OCI-LY1 (cell line): ENCODE results near the gene SEC61B.
A peak's percentile ranks its signal among the peaks of the same experiment; 100 is the strongest.

Experiments used
- H2AFZ ChIP-seq: fragments of 200-600 bp; sonication (generic), shearing (Covaris generic); 2 replicates; pipeline ENCODE4 v1.6.0; 2014; ENCODE audit warnings: antibody characterized with exemption, mild to moderate bottlenecking, low read length
- H3F3A ChIP-seq: fragments of 200-600 bp; sonication (generic), shearing (Covaris generic); 2 replicates; pipeline ENCODE4 v1.6.0; 2014; ENCODE audit warnings: mild to moderate bottlenecking, antibody characterized with exemption, low read length, moderate library complexity; ENCODE audit not compliant: insufficient read depth
- H3K27ac ChIP-seq: fragments of 200-600 bp; sonication (generic); 2 replicates; pipeline ENCODE4 v1.5.1; 2014; ENCODE audit warnings: low read length, mixed run types, mild to moderate bottlenecking, low read depth; ENCODE audit not compliant: poor library complexity, severe bottlenecking
- H3K27me3 ChIP-seq: fragments of 200-600 bp; sonication (generic); 2 replicates; pipeline ENCODE4 v1.6.0; 2014; ENCODE audit warnings: antibody characterized with exemption, mild to moderate bottlenecking, low read length, moderate library complexity; ENCODE audit not compliant: insufficient read depth
- H3K36me3 ChIP-seq: fragments of 200-600 bp; sonication (generic); 2 replicates; pipeline ENCODE4 v1.6.1; 2014; ENCODE audit warnings: mild to moderate bottlenecking, antibody characterized with exemption, low read length, moderate library complexity, mixed read lengths; ENCODE audit not compliant: insufficient read depth
- H3K4me1 ChIP-seq: fragments of 200-600 bp; sonication (generic); 2 replicates; pipeline ENCODE4 v1.5.1; 2014; ENCODE audit warnings: mild to moderate bottlenecking, low read length, moderate library complexity; ENCODE audit not compliant: insufficient read depth, severe bottlenecking
- H3K4me2 ChIP-seq: fragments of 200-600 bp; sonication (generic), shearing (Covaris generic); 2 replicates; pipeline ENCODE4 v1.6.1; 2014; ENCODE audit warnings: low read length
- H3K4me3 ChIP-seq: fragments of 200-600 bp; sonication (generic); 2 replicates; pipeline ENCODE4 v1.5.1; 2014; ENCODE audit warnings: low read length, low read depth, mild to moderate bottlenecking, mixed read lengths; ENCODE audit not compliant: poor library complexity, severe bottlenecking
- H3K79me2 ChIP-seq: fragments of 200-600 bp; shearing (Covaris generic); 2 replicates; pipeline ENCODE4 v1.6.1; 2016; ENCODE audit warnings: mixed run types, low read length, mixed read lengths; ENCODE audit not compliant: insufficient read depth
- H3K9ac ChIP-seq: fragments of 200-600 bp; sonication (generic), shearing (Covaris generic); 2 replicates; pipeline ENCODE4 v1.6.1; 2014; ENCODE audit warnings: mild to moderate bottlenecking, low read length, mixed read lengths
- H3K9me2 ChIP-seq: fragments of 200-600 bp; sonication (generic), shearing (Covaris generic); 2 replicates; pipeline ENCODE4 v1.6.1; 2014; ENCODE audit warnings: low read depth, mild to moderate bottlenecking, low read length, mixed read lengths
- H3K9me3 ChIP-seq: fragments of 200-600 bp; shearing (Covaris generic); 2 replicates; pipeline ENCODE4 v1.6.1; 2014; ENCODE audit warnings: low read length, mixed read lengths
- H4K20me1 ChIP-seq: fragments of 200-600 bp; sonication (generic), shearing (Covaris generic); 2 replicates; pipeline ENCODE4 v1.6.0; 2016; ENCODE audit warnings: mild to moderate bottlenecking, low read length; ENCODE audit not compliant: insufficient read depth
- CTCF ChIP-seq: fragments of 200-600 bp; sonication (generic), shearing (Covaris generic); IDR thresholded peaks from 2 replicates; pipeline ENCODE4 v1.5.1; 2017; ENCODE audit warnings: mild to moderate bottlenecking, antibody characterized with exemption, low read length, moderate library complexity, mixed read lengths
- EZH2 ChIP-seq: fragments of 200-600 bp; sonication (generic), shearing (Covaris generic); IDR thresholded peaks from 2 replicates; pipeline ENCODE4 v1.8.0; 2017; ENCODE audit warnings: borderline replicate concordance, mixed run types, mild to moderate bottlenecking, antibody characterized with exemption, low read length, moderate library complexity, mixed read lengths

Gene SEC61B

GRCh38 chr9:99226054-99226453, 4.0 kb downstream of the SEC61B start:
- Histone ChIP-seq H3K4me1 (peaks cover 27% of the 10 kb centered on the region), H3K4me2 (no peak overlapping the region), H3K27me3 (no peaks in the 10 kb centered on the region), H3K36me3 (peaks cover 64% of the 10 kb centered on the region), H2AFZ (no peak overlapping the region), H3K9me2 (no peaks in the 10 kb centered on the region), H3K27ac (no peak overlapping the region), H3K4me3 (no peak overlapping the region), H3K79me2 (peaks cover 33% of the 10 kb centered on the region), H3K9me3 (no peaks in the 10 kb centered on the region), H4K20me1 (no peaks in the 10 kb centered on the region), H3F3A (no peaks in the 10 kb centered on the region), H3K9ac (no peak overlapping the region)
- TF ChIP-seq EZH2 (no peak), CTCF (no peak)

DNA sequence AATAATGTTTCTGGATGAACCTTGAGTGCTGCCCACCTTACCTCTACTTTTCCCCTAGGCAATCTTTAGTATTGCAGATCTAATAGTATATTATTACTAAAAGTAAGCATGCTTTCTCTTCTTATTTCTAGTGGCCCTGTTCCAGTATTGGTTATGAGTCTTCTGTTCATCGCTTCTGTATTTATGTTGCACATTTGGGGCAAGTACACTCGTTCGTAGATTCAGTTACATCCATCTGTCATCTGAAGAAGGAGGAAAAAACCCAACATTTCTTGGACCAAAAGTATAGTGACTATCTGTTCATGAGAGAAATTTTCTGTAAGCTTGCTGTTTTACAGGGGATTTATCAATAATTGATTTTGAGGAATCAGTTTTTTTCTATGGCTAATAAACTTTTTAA, 8.1 kb downstream of the SEC61B start:
- no peaks in the 10 kb centered on the region for H3K9me3 ChIP-seq
- no peak overlapping the region for H3K9ac ChIP-seq
- H3K9me2 ChIP-seq, result no peaks in the 10 kb centered on the region
- no peaks in the 10 kb centered on the region for H4K20me1 ChIP-seq
- H3K27me3 ChIP-seq, result no peaks in the 10 kb centered on the region
- H3K4me2 ChIP-seq, result no peak overlapping the region
- H3F3A ChIP-seq, result no peaks in the 10 kb centered on the region
- no peak overlapping the region for H2AFZ ChIP-seq
- no peak overlapping the region for H3K4me3 ChIP-seq
- H3K36me3 ChIP-seq, result peaks cover 72% of the 10 kb centered on the region
- no peak overlapping the region for H3K27ac ChIP-seq
- H3K4me1 ChIP-seq, result peaks cover 40% of the 10 kb centered on the region
- TF ChIP-seq CTCF, result no peak
- TF ChIP-seq EZH2, result no peak
- H3K79me2 ChIP-seq, result 0 out of 2 replicates have a peak, but pooled peaks cover under 1% of the 10 kb centered on the region

DNA sequence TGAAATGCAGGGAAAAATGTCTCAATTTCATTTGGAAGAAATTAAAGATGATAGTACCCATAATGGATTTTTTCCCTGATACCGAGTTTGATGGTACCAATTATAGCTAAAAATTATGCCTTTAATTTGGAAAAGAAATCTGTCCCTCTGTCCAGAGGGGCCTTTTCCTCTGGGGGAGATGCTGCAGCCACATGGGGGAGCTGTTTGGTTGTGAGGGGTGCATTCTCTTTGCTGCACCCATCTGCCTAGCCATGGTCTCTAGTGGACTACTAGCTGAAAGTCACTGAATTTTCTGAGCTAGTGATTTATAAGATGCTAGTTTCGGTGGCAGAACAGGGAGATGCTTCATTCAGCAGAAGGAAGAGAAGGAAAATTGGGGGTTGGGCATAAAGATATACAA, 9.6 kb downstream of the SEC61B start:
- no peaks in the 10 kb centered on the region for H4K20me1 ChIP-seq
- TF ChIP-seq EZH2 (no peak), CTCF (peak; percentile 97)

More for the DNA sequence above, 9.6 kb downstream of the SEC61B start:
- Histone ChIP-seq H3K9me3 (no peaks in the 10 kb centered on the region), H3K4me2 (no peak overlapping the region; the same call in 1 of the 2 replicates), H3K27ac (peak overlapping the region; percentile 99), H3K9me2 (no peaks in the 10 kb centered on the region), H3K36me3 (peaks cover 60% of the 10 kb centered on the region), H2AFZ (no peak overlapping the region), H3K79me2 (no peaks in the 10 kb centered on the region), H3K27me3 (no peaks in the 10 kb centered on the region), H3F3A (no peaks in the 10 kb centered on the region), H3K4me1 (peaks cover 55% of the 10 kb centered on the region), H3K4me3 (no peak overlapping the region), H3K9ac (peak overlapping the region; percentile 40; the same call in 1 of the 2 replicates)
